CD14-positive monocyte (primary cell): ENCODE data around the gene CYP19A1. TPM values are rescaled to one million over a fixed set of nuclear protein-coding genes. Genes with fewer than 3 reads are reported as not detected.

Experiments used
- DNase-seq, 3 donors: peaks; one replicate each; pipeline ENCODE4 v3.0.0-alpha.2; 2011 to 2022
- H2AFZ ChIP-seq: 2 replicates; pipeline ENCODE4 v1.6.0; 2012; ENCODE audit warnings: mild to moderate bottlenecking, low read depth, low read length, inconsistent platforms; ENCODE audit not compliant: insufficient read depth, poor library complexity, severe bottlenecking
- H3K27ac ChIP-seq, 2 donors: 1 replicate in 1 of 2; 2 replicates in 1 of 2; pipeline ENCODE4 v1.5.1; 2012 to 2013; ENCODE audit warnings: low read length in 2 of 2, control low read depth in 1 of 2, inconsistent platforms in 1 of 2, low read depth in 1 of 2, mild to moderate bottlenecking in 1 of 2
- H3K27me3 ChIP-seq, 2 donors: one replicate each; pipeline versions ENCODE4 v1.6.0 to v1.6.1; 2011 to 2013; ENCODE audit warnings: low read length in 2 of 2; ENCODE audit not compliant: control insufficient read depth in 2 of 2, insufficient read depth in 2 of 2
- H3K36me3 ChIP-seq, 2 donors: replicated peaks in 1 of 2; 1 replicate in 1 of 2; 2 replicates in 1 of 2; pipeline versions ENCODE4 v1.5.1 to v1.6.1; 2012 to 2013; ENCODE audit warnings: low read length in 2 of 2, control low read depth in 1 of 2, inconsistent platforms in 1 of 2, mild to moderate bottlenecking in 1 of 2; ENCODE audit not compliant: insufficient read depth in 2 of 2, control insufficient read depth in 1 of 2
- H3K4me1 ChIP-seq, 2 donors: 1 replicate in 1 of 2; 2 replicates in 1 of 2; pipeline versions ENCODE4 v1.5.1 to v1.6.1; 2012 to 2013; ENCODE audit warnings: low read length in 2 of 2, control low read depth in 1 of 2, inconsistent platforms in 1 of 2, mild to moderate bottlenecking in 1 of 2, moderate library complexity in 1 of 2; ENCODE audit not compliant: insufficient read depth in 2 of 2, control insufficient read depth in 1 of 2
- H3K4me2 ChIP-seq: replicated peaks from 2 replicates; pipeline ENCODE3; 2012; ENCODE audit warnings: low read length, moderate library complexity, mild to moderate bottlenecking; ENCODE audit not compliant: poor library complexity, severe bottlenecking; ENCODE audit errors: extremely low read depth
- H3K4me3 ChIP-seq, 3 experiments: fragments of 200-600 bp in 1 of 3; sonication (generic) in 1 of 3; replicated peaks in 1 of 3; 1 replicate in 2 of 3; 2 replicates in 1 of 3; pipeline ENCODE4 v1.5.1; 2011 to 2013; ENCODE audit warnings: low read length in 3 of 3, mild to moderate bottlenecking in 3 of 3, control low read depth in 2 of 3, low read depth in 2 of 3, inconsistent platforms in 1 of 3, moderate library complexity in 1 of 3
- H3K79me2 ChIP-seq: 2 replicates; pipeline ENCODE4 v1.6.0; 2012; ENCODE audit warnings: mild to moderate bottlenecking, control low read depth, inconsistent platforms, low read length, moderate library complexity; ENCODE audit not compliant: insufficient read depth
- H3K9ac ChIP-seq: 2 replicates; pipeline ENCODE4 v1.6.0; 2017; ENCODE audit warnings: low read length, mild to moderate bottlenecking; ENCODE audit not compliant: insufficient read depth, poor library complexity, severe bottlenecking
- H3K9me3 ChIP-seq, 2 donors: replicated peaks in 1 of 2; 1 replicate in 1 of 2; 2 replicates in 1 of 2; pipeline versions ENCODE4 v1.5.1 to v1.6.1; 2012 to 2013; ENCODE audit warnings: low read length in 2 of 2, control low read depth in 1 of 2; ENCODE audit not compliant: control insufficient read depth in 1 of 2, insufficient read depth in 1 of 2
- H4K20me1 ChIP-seq: 2 replicates; pipeline ENCODE4 v1.6.0; 2012; ENCODE audit warnings: mild to moderate bottlenecking, low read length, control low read depth, moderate library complexity; ENCODE audit not compliant: insufficient read depth
- H3K27ac Mint-ChIP-seq, 7 donors: one replicate each; pipeline ENCODE4 v1.8.0; 2020; ENCODE audit warnings: mild to moderate bottlenecking in 7 of 7, mixed read lengths in 7 of 7, moderate library complexity in 6 of 7, inconsistent platforms in 2 of 7
- H3K27me3 Mint-ChIP-seq, 3 donors: one replicate each; pipeline ENCODE4 v1.8.0; 2021 to 2022; ENCODE audit warnings: low read depth in 3 of 3, mild to moderate bottlenecking in 3 of 3, mixed read lengths in 3 of 3, moderate library complexity in 3 of 3, inconsistent platforms in 1 of 3
- H3K36me3 Mint-ChIP-seq, 2 donors: one replicate each; pipeline ENCODE4 v1.8.0; 2020; ENCODE audit warnings: mixed read lengths in 2 of 2, inconsistent platforms in 1 of 2, mild to moderate bottlenecking in 1 of 2
- H3K4me1 Mint-ChIP-seq: one replicate; pipeline ENCODE4 v1.8.0; 2020; ENCODE audit warnings: mild to moderate bottlenecking, mixed read lengths
- H3K4me3 Mint-ChIP-seq, 2 donors: one replicate each; pipeline ENCODE4 v1.8.0; 2020; ENCODE audit warnings: mild to moderate bottlenecking in 2 of 2, mixed read lengths in 2 of 2, moderate library complexity in 1 of 2
- H3K9me3 Mint-ChIP-seq, 7 donors: one replicate each; pipeline ENCODE4 v1.8.0; 2020 to 2022; ENCODE audit warnings: mixed read lengths in 7 of 7, mild to moderate bottlenecking in 6 of 7, moderate library complexity in 6 of 7, inconsistent platforms in 2 of 7
- CTCF ChIP-seq: fragments of 200-600 bp; IDR thresholded peaks from one replicate; pipeline ENCODE4 v1.8.0; 2022; ENCODE audit warnings: antibody characterized with exemption, mild to moderate bottlenecking
- WGBS: methylation state at CpG from one replicate; pipeline ENCODE4 v1.1.5; 2013; ENCODE audit warnings: missing lambda C conversion rate; ENCODE audit not compliant: insufficient coverage; 5-methylcytosine and 5-hydroxymethylcytosine counted together
- intact Hi-C, 2 donors: fragments of 100-400 bp; cut with micrococcal nuclease; formaldehyde crosslinking; loops; one replicate each; pipeline versions ENCODE4 v1.15.0 to v1.15.1; 2023
- polyA plus RNA-seq, 3 donors: library from polyadenylated mRNA; depleted of rRNA in 1 of 3; unstranded in 2 of 3; stranded (reverse) in 1 of 3; fragments of 300-500 nt in 2 of 3; fragments of >200 nt in 1 of 3; fragmentation: Illumina TruSeq in 2 of 3; gene quantifications; 1 replicate in 2 of 3; 2 replicates in 1 of 3; pipeline ENCODE4 v1.2.3, GENCODE V29; 2012 to 2021

Gene CYP19A1
- polyA plus RNA-seq, 3 donors, result not detected

- Histone ChIP-seq H3K9ac (no peak overlapping the region), H3K4me2 (no peak overlapping the region), H4K20me1 (no peaks in the 10 kb centered on the region), H3K79me2 (no peaks in the 10 kb centered on the region), H3K36me3 (no peaks in the 10 kb centered on the region), H3K4me1 (peaks cover 26 to 29% of the 10 kb centered on the region in 2 donors), H3K4me3 (no peak overlapping the region), H3K27ac (no peak overlapping the region), H3K27me3 (no peaks in the 10 kb centered on the region), H2AFZ (no peak overlapping the region), H3K9me3 (peaks cover 0 to 10% of the 10 kb centered on the region in 2 donors)
- Mint-ChIP-seq H3K4me3 (no peak overlapping the region), H3K4me1 (no peaks in the 10 kb centered on the region), H3K36me3 (no peaks in the 10 kb centered on the region), H3K27me3 (peaks cover 1 to 7% (median 3%) of the 10 kb centered on the region in 3 donors), H3K27ac (no peak overlapping the region), H3K9me3 (peaks cover 0 to 13% (median 7%) of the 10 kb centered on the region in 7 donors)
- no peak for TF ChIP-seq CTCF
- intact Hi-C loops, result no loop called here
- no peak for DNase-seq
- 100% methylated on average over 2 of the region's 4 CpGs for WGBS
Measured at GRCh38 chr15:51260202-51260601, 78.2 kb downstream of the CYP19A1 start.

- no peaks in the 10 kb centered on the region for H3K79me2 ChIP-seq
- intact Hi-C loops, result no loop called here
- no peak for TF ChIP-seq CTCF
- Mint-ChIP-seq H3K9me3 (peaks cover 0 to 3% (median under 1%) of the 10 kb centered on the region in 7 donors), H3K27ac (no peak overlapping the region), H3K27me3 (peaks cover 2 to 4% (median 4%) of the 10 kb centered on the region in 3 donors), H3K4me3 (no peak overlapping the region), H3K36me3 (no peaks in the 10 kb centered on the region), H3K4me1 (peaks cover 10% of the 10 kb centered on the region)
- no peaks in the 10 kb centered on the region for H4K20me1 ChIP-seq
- no peaks in the 10 kb centered on the region for H3K9me3 ChIP-seq
- H3K27me3 ChIP-seq, result no peaks in the 10 kb centered on the region
- 100% methylated on average over 2 of the region's 2 CpGs for WGBS
- H3K4me3 ChIP-seq, result no peak overlapping the region
- H3K36me3 ChIP-seq, result no peaks in the 10 kb centered on the region
- DNase-seq, result no peak
- H3K4me2 ChIP-seq, result no peak overlapping the region
- H3K9ac ChIP-seq, result no peak overlapping the region
- no peak overlapping the region for H2AFZ ChIP-seq
- H3K4me1 ChIP-seq, result peaks cover 10 to 15% of the 10 kb centered on the region in 2 donors
- H3K27ac ChIP-seq, result no peak overlapping the region
Measured at GRCh38 chr15:51255533-51255932, 82.9 kb downstream of the CYP19A1 start.
